GM12878 (cell line): ENCODE measurements around the gene WNT3A. TPM values are rescaled to one million over a fixed set of nuclear protein-coding genes. Genes with fewer than 3 reads are reported as not detected.

Experiments
- CHD4 ChIP-seq: fragments of 200-600 bp; sonication (generic); IDR thresholded peaks from 2 replicates; pipeline ENCODE4 v1.6.1; 2016; ENCODE audit warnings: mild to moderate bottlenecking
- CTCF ChIP-seq, 3 experiments: IDR thresholded peaks in 2 of 3; conservative IDR thresholded peaks in 1 of 3; 2 replicates each; pipeline ENCODE4 v1.5.1; 2011; ENCODE audit warnings: low read depth in 3 of 3, low read length in 3 of 3, mild to moderate bottlenecking in 3 of 3, control low read depth in 2 of 3, moderate library complexity in 2 of 3, inconsistent platforms in 1 of 3, mixed read lengths in 1 of 3; ENCODE audit not compliant: control insufficient read depth in 2 of 3, insufficient read depth in 1 of 3; ENCODE audit errors: extremely low read depth in 1 of 3
- EP300 ChIP-seq, 2 experiments: fragments of 150-350 bp in 1 of 2; IDR thresholded peaks; 2 replicates each; pipeline ENCODE4 v1.6.1; 2011 to 2012; ENCODE audit warnings: low read depth in 2 of 2, low read length in 2 of 2, borderline replicate concordance in 1 of 2, improper control_type of control experiment in 1 of 2, inconsistent platforms in 1 of 2; ENCODE audit not compliant: control insufficient read depth in 1 of 2
- HDAC2 ChIP-seq: fragments of 200-600 bp; sonication (generic); IDR thresholded peaks from 2 replicates; pipeline ENCODE4 v1.6.1; 2017
- POLR2A ChIP-seq: IDR thresholded peaks from 2 replicates; pipeline ENCODE4 v1.6.1; 2011; ENCODE audit warnings: low read depth, mild to moderate bottlenecking, low read length
- POLR2AphosphoS2 ChIP-seq: IDR thresholded peaks from 2 replicates; pipeline ENCODE4 v1.6.1; 2011; ENCODE audit warnings: low read depth, mild to moderate bottlenecking, low read length, improper control_type of control experiment, moderate library complexity
- ZNF592 ChIP-seq: fragments of 450-650 bp; IDR thresholded peaks from 2 replicates; pipeline ENCODE4 v1.6.1; 2017; ENCODE audit warnings: mild to moderate bottlenecking, moderate library complexity
- polyA plus RNA-seq, 11 experiments: library from polyadenylated mRNA; depleted of rRNA in 4 of 11; unstranded in 6 of 11; stranded (reverse) in 5 of 11; fragments of >200 nt; fragmentation: Nextera tagmentation in 4 of 11; fragmentation: Illumina TruSeq in 1 of 11; extraction: Ambion mirVana in 4 of 11; extraction: Trizol in 1 of 11; gene quantifications; 1 replicate in 1 of 11; 2 replicates in 10 of 11; pipeline versions ENCODE4 v1.2.1 to v1.2.3, GENCODE V29; 2011 to 2016; ENCODE audit warnings: inconsistent platforms in 2 of 11, missing spikeins in 2 of 11, low read depth in 1 of 11
- total RNA-seq, 4 experiments: library from RNA; depleted of rRNA in 3 of 4; stranded (reverse); fragments of >200 nt in 3 of 4; fragmentation: Illumina TruSeq in 1 of 4; extraction: Trizol in 1 of 4; gene quantifications; 2 replicates each; pipeline versions ENCODE4 v1.2.1 to v1.2.3, GENCODE V29; 2013 to 2021

WNT3A gene
- total and polyA plus RNA-seq, 10 of the 15 experiments (the other 5 are each of a cell fraction or from before 2014, with no cell fraction given) = 0.16 TPM; not detected in 9

GRCh38 chr1:228061411-228062084, 54.8 kb downstream of the WNT3A start (continued):
- TF ChIP-seq CTCF (IDR thresholded peaks at IDR 0.05 in 2 of 3, conservative IDR thresholded peaks at IDR 0.05 in 1 of 3; ENCODE audit: control insufficient read depth in 2 of 3, extremely low read depth in 1 of 3, insufficient read depth in 1 of 3, low read depth in 3 of 3, low read length in 3 of 3) (no peak), CHD4 (no peak), HDAC2 (no peak), EP300 (IDR thresholded peaks at IDR 0.05; ENCODE audit: borderline replicate concordance in 1 of 2, control insufficient read depth in 1 of 2, low read depth in 2 of 2, low read length in 2 of 2) (no peak), POLR2AphosphoS2 (no peak), ZNF592 (no peak), POLR2A (no peak)
